Right atrium auricular region (tissue), 2 donors: Measurements from ENCODE around the gene FHIT. TPM values are rescaled to one million over a fixed set of nuclear protein-coding genes. Genes with fewer than 3 reads are reported as not detected.

Experiments
- DNase-seq: peaks from one replicate; pipeline ENCODE4 v3.0.0-alpha.2; 2019; ENCODE audit warnings: low spot score
- H3K27ac ChIP-seq, 2 donors: fragments of 200-600 bp; sonication (generic); 1 replicate in 1 of 2; 2 replicates in 1 of 2; pipeline ENCODE4 v1.5.1; 2016 to 2019
- H3K27me3 ChIP-seq, 2 donors: fragments of 200-600 bp; sonication (generic); one replicate each; pipeline versions ENCODE4 v1.5.1 to v1.6.0; 2017 to 2019
- H3K36me3 ChIP-seq: fragments of 200-600 bp; sonication (generic); one replicate; pipeline ENCODE4 v1.5.1; 2016
- H3K4me1 ChIP-seq, 2 donors: fragments of 200-600 bp; sonication (generic); one replicate each; pipeline versions ENCODE4 v1.5.1 to v1.6.0; 2017 to 2019
- H3K4me3 ChIP-seq, 2 donors: fragments of 200-600 bp; sonication (generic); 1 replicate in 1 of 2; 2 replicates in 1 of 2; pipeline ENCODE4 v1.5.1; 2017 to 2019; ENCODE audit warnings: mild to moderate bottlenecking in 1 of 2, moderate library complexity in 1 of 2
- H3K9me3 ChIP-seq, 2 donors: fragments of 200-600 bp; sonication (generic); one replicate each; pipeline ENCODE4 v1.5.1; 2019
- CTCF ChIP-seq, 2 donors: fragments of 200-600 bp; sonication (generic); IDR thresholded peaks; one replicate each; pipeline ENCODE4 v1.5.1; 2019; ENCODE audit warnings: antibody characterized with exemption in 2 of 2
- total RNA-seq, 2 donors: library from RNA; depleted of rRNA; stranded (reverse); fragments of >200 nt; gene quantifications; one replicate each; pipeline ENCODE4 v1.1.0, GENCODE V29; 2016

Gene FHIT
- total RNA-seq, 2 donors from 2014 or later, result 10.4 to 11.0 TPM

DNA sequence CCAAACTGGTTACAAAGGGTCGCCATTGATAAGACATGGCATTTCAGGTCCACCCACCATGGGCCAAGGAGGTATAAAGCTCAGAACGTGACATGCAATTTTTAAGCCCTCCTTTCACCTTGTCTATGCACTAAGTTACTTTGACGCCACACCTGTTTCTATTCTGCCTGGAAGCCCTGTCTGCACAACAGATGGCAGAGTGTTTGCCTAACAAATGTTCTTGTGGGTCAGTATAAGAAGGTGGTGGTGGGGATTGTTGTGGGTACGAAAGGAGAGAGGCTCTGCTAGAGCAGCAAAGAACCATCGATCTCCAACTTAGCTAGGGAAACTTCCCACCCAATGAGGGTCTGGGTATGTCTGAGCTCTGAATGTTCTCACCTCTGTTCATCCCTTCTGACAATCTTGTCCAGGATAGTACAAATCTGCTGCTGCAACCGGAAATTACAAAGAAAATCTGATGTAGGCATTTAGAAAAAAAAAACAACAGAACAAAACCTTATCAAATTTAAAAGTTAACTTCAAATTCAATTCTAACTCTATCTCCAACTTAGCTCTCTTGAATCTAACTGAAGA, 1256.4 kb downstream of the FHIT start:
- no peak overlapping the region for H3K4me3 ChIP-seq
- no peak for TF ChIP-seq CTCF (IDR thresholded peaks at IDR 0.05)
- H3K4me1 ChIP-seq, result no peaks in the 10 kb centered on the region
- no peaks in the 10 kb centered on the region for H3K9me3 ChIP-seq
- no peak for DNase-seq
- H3K27ac ChIP-seq, result no peak overlapping the region
- no peaks in the 10 kb centered on the region for H3K27me3 ChIP-seq
- no peaks in the 10 kb centered on the region for H3K36me3 ChIP-seq

DNA sequence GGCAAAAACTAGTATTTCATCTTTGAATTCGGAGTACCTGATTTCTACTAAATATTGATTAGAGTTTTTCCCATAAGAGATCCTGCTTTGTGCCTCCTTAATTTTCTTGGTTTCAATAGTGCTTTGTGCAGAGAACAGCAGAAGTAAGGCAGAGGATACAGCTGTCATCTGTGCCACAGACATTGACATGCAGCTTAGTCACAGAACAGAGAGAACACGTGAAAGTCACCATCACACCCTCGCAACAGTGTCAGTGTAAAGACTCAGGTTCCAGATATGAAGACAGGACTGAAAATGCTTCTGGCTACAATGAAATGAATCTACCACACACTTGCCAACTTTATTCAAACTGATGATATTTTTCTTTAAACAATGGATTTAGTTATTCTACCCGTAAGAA, 1258.7 kb downstream of the FHIT start:
- Histone ChIP-seq H3K36me3 (no peaks in the 10 kb centered on the region), H3K4me1 (no peaks in the 10 kb centered on the region), H3K27ac (no peak overlapping the region), H3K4me3 (no peak overlapping the region), H3K9me3 (no peaks in the 10 kb centered on the region), H3K27me3 (no peaks in the 10 kb centered on the region)
- no peak for TF ChIP-seq CTCF (IDR thresholded peaks at IDR 0.05)
- DNase-seq, result no peak

GRCh38 chr3:59990915-59991314, 1260.3 kb downstream of the FHIT start:
- H3K27me3 ChIP-seq, result no peaks in the 10 kb centered on the region
- no peak for TF ChIP-seq CTCF (IDR thresholded peaks at IDR 0.05)
- no peaks in the 10 kb centered on the region for H3K4me1 ChIP-seq
- no peaks in the 10 kb centered on the region for H3K9me3 ChIP-seq
- no peak overlapping the region for H3K27ac ChIP-seq
- no peak for DNase-seq
- H3K36me3 ChIP-seq, result no peaks in the 10 kb centered on the region
- H3K4me3 ChIP-seq, result no peak overlapping the region

DNA sequence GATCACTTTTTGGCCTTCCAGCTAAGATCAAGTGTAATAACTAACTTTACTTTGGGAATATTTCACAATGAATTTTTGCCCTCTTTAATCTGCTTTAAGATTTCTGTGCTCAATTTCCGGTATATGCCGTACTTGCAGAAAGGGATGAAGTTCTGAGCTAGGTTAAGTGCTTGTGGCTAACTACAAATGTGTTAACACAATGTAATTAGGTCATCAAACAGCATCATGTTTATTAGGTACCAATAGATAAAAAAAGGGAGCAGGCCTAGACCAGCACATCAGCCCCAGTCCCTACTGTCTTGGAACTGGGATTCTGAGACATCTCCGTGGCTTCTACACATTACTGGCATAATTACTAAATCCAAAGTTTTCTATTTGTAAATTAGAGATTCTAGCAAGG, 1268.7 kb downstream of the FHIT start:
- TF ChIP-seq CTCF (IDR thresholded peaks at IDR 0.05), result no peak
- H3K27me3 ChIP-seq, result no peaks in the 10 kb centered on the region
- no peak overlapping the region for H3K4me3 ChIP-seq
- H3K36me3 ChIP-seq, result no peaks in the 10 kb centered on the region
- no peak for DNase-seq
- H3K4me1 ChIP-seq, result no peaks in the 10 kb centered on the region
- H3K9me3 ChIP-seq, result no peaks in the 10 kb centered on the region
- H3K27ac ChIP-seq, result no peak overlapping the region

DNA sequence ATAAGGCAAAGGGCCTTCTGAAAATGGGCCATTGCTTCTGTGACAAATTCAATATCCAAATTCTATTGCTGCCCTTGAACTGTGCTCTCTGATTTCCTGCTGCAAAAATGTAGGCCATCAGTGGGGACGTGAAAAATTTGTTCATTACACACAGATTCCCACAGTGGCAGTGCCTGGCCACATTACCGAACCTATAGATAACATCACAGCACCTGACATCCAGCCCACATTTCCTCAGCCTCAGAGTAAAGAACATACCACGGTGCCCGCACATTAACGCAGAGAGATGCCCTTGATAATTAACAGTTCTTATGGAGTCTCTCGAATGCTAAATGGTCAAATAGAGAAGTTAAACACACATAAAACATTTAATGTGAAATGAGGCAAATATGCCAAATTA, 1269.9 kb downstream of the FHIT start:
- no peak for DNase-seq
- Histone ChIP-seq H3K4me1 (no peaks in the 10 kb centered on the region), H3K27me3 (no peaks in the 10 kb centered on the region), H3K9me3 (no peaks in the 10 kb centered on the region), H3K27ac (no peak overlapping the region), H3K36me3 (no peaks in the 10 kb centered on the region), H3K4me3 (no peak overlapping the region)
- no peak for TF ChIP-seq CTCF (IDR thresholded peaks at IDR 0.05)

- no peak for TF ChIP-seq CTCF (IDR thresholded peaks at IDR 0.05)
- no peak overlapping the region for H3K27ac ChIP-seq
- H3K9me3 ChIP-seq, result no peaks in the 10 kb centered on the region
- H3K36me3 ChIP-seq, result no peaks in the 10 kb centered on the region
- DNase-seq, result no peak
- no peaks in the 10 kb centered on the region for H3K4me1 ChIP-seq
- no peaks in the 10 kb centered on the region for H3K27me3 ChIP-seq
- H3K4me3 ChIP-seq, result no peak overlapping the region
These were observed 1270.7 kb downstream of the FHIT start for GRCh38 chr3:59980576-59980975.
